Esophagus muscularis mucosa (tissue), 3 donors: Measurements from ENCODE around the gene HTT.

Source experiments
- CTCF ChIP-seq, 3 experiments: fragments of 200-600 bp in 2 of 3; fragments of 450-650 bp in 1 of 3; sonication (generic) in 2 of 3; IDR thresholded peaks; one replicate each; pipeline ENCODE4 v1.5.1; 2017 to 2019; ENCODE audit warnings: antibody characterized with exemption in 3 of 3, mild to moderate bottlenecking in 2 of 3, moderate library complexity in 1 of 3
- POLR2A ChIP-seq: fragments of 450-650 bp; IDR thresholded peaks from one replicate; pipeline ENCODE4 v1.6.1; 2017; ENCODE audit warnings: antibody characterized with exemption, moderate library complexity, mild to moderate bottlenecking, low read depth
- POLR2AphosphoS5 ChIP-seq, 2 donors: sonication (generic); formaldehyde crosslinking; IDR thresholded peaks; one replicate each; pipeline ENCODE4 v1.6.1; 2017; ENCODE audit warnings: antibody characterized with exemption in 2 of 2

- TF ChIP-seq CTCF (IDR thresholded peaks at IDR 0.05) (no peak), POLR2A (no peak), POLR2AphosphoS5 (IDR thresholded peaks at IDR 0.05) (no peak)
Measured at GRCh38 chr4:3283483-3283882, 209.0 kb downstream of the HTT start.
